Body of pancreas (tissue), 4 donors: ENCODE measurements around the gene UBA1.

Source experiments
- POLR2A ChIP-seq, 3 donors: fragments of 450-650 bp; IDR thresholded peaks; one replicate each; pipeline ENCODE4 v1.6.1; 2016; ENCODE audit warnings: antibody characterized with exemption in 3 of 3, mild to moderate bottlenecking in 2 of 3
- TF ChIP-seq, protein P1 (sequence below), 7 experiments: fragments of 450-650 bp in 4 of 7; fragments of 200-600 bp in 3 of 7; sonication (generic) in 3 of 7; IDR thresholded peaks; one replicate each; pipeline ENCODE4 v1.5.1; 2016 to 2019; ENCODE audit warnings: antibody characterized with exemption in 7 of 7

DNA sequence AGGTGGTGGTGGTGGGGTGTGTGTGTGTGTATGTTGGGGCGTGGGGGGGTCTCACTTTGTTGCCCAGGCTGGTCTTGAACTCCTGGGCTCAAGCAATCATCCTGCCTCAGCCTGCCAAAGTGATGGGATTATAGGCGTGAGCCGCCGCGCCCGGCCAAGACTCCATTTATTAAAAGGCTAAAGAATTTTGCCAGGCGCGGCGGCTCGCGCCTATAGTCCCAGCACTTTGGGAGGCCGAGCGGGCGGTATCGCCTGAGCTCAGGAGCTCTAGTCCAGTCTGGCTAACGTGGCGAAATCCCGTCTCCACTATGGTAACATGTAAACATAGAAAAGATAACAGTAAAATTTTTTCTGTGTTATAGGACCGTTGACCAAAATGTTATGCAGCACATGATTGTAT is 3.7 kb upstream of the UBA1 start:
- TF ChIP-seq, protein P1, sequence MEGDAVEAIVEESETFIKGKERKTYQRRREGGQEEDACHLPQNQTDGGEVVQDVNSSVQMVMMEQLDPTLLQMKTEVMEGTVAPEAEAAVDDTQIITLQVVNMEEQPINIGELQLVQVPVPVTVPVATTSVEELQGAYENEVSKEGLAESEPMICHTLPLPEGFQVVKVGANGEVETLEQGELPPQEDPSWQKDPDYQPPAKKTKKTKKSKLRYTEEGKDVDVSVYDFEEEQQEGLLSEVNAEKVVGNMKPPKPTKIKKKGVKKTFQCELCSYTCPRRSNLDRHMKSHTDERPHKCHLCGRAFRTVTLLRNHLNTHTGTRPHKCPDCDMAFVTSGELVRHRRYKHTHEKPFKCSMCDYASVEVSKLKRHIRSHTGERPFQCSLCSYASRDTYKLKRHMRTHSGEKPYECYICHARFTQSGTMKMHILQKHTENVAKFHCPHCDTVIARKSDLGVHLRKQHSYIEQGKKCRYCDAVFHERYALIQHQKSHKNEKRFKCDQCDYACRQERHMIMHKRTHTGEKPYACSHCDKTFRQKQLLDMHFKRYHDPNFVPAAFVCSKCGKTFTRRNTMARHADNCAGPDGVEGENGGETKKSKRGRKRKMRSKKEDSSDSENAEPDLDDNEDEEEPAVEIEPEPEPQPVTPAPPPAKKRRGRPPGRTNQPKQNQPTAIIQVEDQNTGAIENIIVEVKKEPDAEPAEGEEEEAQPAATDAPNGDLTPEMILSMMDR (IDR thresholded peaks at IDR 0.05), result no peak
- no peak for TF ChIP-seq POLR2A (IDR thresholded peaks at IDR 0.05)
